DOHH2 (cell line): ENCODE results near the gene FABP2.
"Not testable (repeated sequence)": the region's sequence is repeated elsewhere in the genome, so short reads cannot be mapped to it uniquely, and the experiment has no call there.

Source experiments
- EZH2phosphoT487 ChIP-seq: fragments of 200-600 bp; sonication (generic); IDR thresholded peaks from 2 replicates; pipeline ENCODE4 v1.6.1; 2017; ENCODE audit warnings: borderline replicate concordance, mild to moderate bottlenecking, antibody characterized with exemption, low read length, moderate library complexity, mixed read lengths
- TF ChIP-seq, protein P1 (sequence below): fragments of 200-600 bp; sonication (generic); IDR thresholded peaks from one replicate; pipeline ENCODE4 v1.5.1; 2014; ENCODE audit warnings: antibody characterized with exemption, mild to moderate bottlenecking, low read depth, low read length; ENCODE audit not compliant: poor library complexity, severe bottlenecking

DNA sequence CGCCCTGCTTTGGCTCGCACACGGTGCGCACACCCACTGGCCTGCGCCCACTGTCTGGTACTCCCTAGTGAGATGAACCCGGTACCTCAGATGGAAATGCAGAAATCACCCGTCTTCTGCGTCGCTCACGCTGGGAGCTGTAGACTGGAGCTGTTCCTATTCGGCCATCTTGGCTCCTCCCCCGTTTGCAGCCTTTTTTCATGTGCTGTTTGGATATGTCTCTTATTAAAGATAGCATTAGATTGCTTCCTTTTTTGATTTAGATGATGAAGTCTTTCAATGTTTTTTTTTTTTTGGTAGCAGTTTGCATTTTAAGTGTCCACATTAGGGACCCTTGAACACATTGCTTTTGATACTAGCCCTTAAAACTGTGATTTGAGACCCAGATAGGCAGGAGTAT lies 42.0 kb downstream of the FABP2 start:
- TF ChIP-seq, protein P1, sequence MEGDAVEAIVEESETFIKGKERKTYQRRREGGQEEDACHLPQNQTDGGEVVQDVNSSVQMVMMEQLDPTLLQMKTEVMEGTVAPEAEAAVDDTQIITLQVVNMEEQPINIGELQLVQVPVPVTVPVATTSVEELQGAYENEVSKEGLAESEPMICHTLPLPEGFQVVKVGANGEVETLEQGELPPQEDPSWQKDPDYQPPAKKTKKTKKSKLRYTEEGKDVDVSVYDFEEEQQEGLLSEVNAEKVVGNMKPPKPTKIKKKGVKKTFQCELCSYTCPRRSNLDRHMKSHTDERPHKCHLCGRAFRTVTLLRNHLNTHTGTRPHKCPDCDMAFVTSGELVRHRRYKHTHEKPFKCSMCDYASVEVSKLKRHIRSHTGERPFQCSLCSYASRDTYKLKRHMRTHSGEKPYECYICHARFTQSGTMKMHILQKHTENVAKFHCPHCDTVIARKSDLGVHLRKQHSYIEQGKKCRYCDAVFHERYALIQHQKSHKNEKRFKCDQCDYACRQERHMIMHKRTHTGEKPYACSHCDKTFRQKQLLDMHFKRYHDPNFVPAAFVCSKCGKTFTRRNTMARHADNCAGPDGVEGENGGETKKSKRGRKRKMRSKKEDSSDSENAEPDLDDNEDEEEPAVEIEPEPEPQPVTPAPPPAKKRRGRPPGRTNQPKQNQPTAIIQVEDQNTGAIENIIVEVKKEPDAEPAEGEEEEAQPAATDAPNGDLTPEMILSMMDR, result not testable (repeated sequence)
- TF ChIP-seq EZH2phosphoT487, result not testable (repeated sequence)
